GM18517 (cell line): ENCODE data around the gene TMEM184B.

Source experiments
- ATAC-seq: cut with Tn5 transposase; IDR thresholded peaks from one replicate; pipeline ENCODE4 v1.9.1; 2021; ENCODE audit warnings: mild to moderate bottlenecking, moderate library complexity; ENCODE audit not compliant: unreplicated experiment

TMEM184B gene

GRCh38 chr22:38208551-38208968, 64.2 kb downstream of the TMEM184B start:
- ATAC-seq = no peak

GRCh38 chr22:38207898-38208432, 64.8 kb downstream of the TMEM184B start:
- ATAC-seq = no peak

- ATAC-seq = no peak
These were observed 67.3 kb downstream of the TMEM184B start for GRCh38 chr22:38205261-38206128.

- no peak for ATAC-seq
These were observed 68.0 kb downstream of the TMEM184B start for GRCh38 chr22:38204784-38205183.

- ATAC-seq = no peak
These were observed 68.8 kb downstream of the TMEM184B start for GRCh38 chr22:38203855-38204514.

- ATAC-seq = no peak
These were observed 69.6 kb downstream of the TMEM184B start for GRCh38 chr22:38203090-38203810.

GRCh38 chr22:38202437-38203089, 70.2 kb downstream of the TMEM184B start:
- ATAC-seq = peak; percentile 3

- peak; percentile 57 for ATAC-seq
These were observed 70.9 kb downstream of the TMEM184B start, which contains the start of gene MAFF for GRCh38 chr22:38201711-38202436. Gene MAFF (plus strand): TSS chr22:38201994. CDS start chr22:38213854, 11,860 bp downstream.

GRCh38 chr22:38201371-38201710, 71.5 kb downstream of the TMEM184B start:
- no peak for ATAC-seq

GRCh38 chr22:38199826-38200559, 72.8 kb downstream of the TMEM184B start:
- ATAC-seq = no peak

GRCh38 chr22:38196791-38197419, 75.9 kb downstream of the TMEM184B start:
- no peak for ATAC-seq

GRCh38 chr22:38193580-38193979, 79.2 kb downstream of the TMEM184B start:
- ATAC-seq = no peak

- no peak for ATAC-seq
These were observed 80.3 kb downstream of the TMEM184B start for GRCh38 chr22:38192475-38192863.

GRCh38 chr22:38191731-38192474, 80.9 kb downstream of the TMEM184B start:
- ATAC-seq = no peak

GRCh38 chr22:38191055-38191454, 81.8 kb downstream of the TMEM184B start:
- ATAC-seq = no peak

- no peak for ATAC-seq
These were observed 82.2 kb downstream of the TMEM184B start for GRCh38 chr22:38190581-38190980.

- ATAC-seq = no peak
These were observed 83.7 kb downstream of the TMEM184B start for GRCh38 chr22:38189104-38189503.
